Transverse colon (tissue), 4 donors: Measurements from ENCODE around the gene ARHGAP42. TPM values are rescaled to one million over a fixed set of nuclear protein-coding genes. Genes with fewer than 3 reads are reported as not detected.

Experiments
- DNase-seq: peaks from one replicate; pipeline ENCODE4 v3.0.0-alpha.2; 2019
- H3K27ac ChIP-seq, 4 donors: fragments of 200-600 bp; sonication (generic); 2 replicates each; pipeline ENCODE4 v1.5.1; 2016 to 2018; ENCODE audit warnings: inconsistent platforms in 4 of 4
- H3K27me3 ChIP-seq: fragments of 200-600 bp; sonication (generic); 2 replicates; pipeline ENCODE4 v1.5.1; 2017; ENCODE audit warnings: inconsistent platforms
- H3K36me3 ChIP-seq, 4 donors: fragments of 200-600 bp; sonication (generic); 2 replicates each; pipeline ENCODE4 v1.5.1; 2017 to 2019; ENCODE audit warnings: inconsistent platforms in 4 of 4
- H3K4me1 ChIP-seq, 4 donors: fragments of 200-600 bp; sonication (generic); 2 replicates each; pipeline ENCODE4 v1.5.1; 2017 to 2020; ENCODE audit warnings: inconsistent platforms in 4 of 4
- H3K4me3 ChIP-seq, 4 donors: fragments of 200-600 bp; sonication (generic); 1 replicate in 1 of 4; 2 replicates in 3 of 4; pipeline versions ENCODE4 v1.5.1 to v1.6.1; 2017 to 2019; ENCODE audit warnings: inconsistent platforms in 4 of 4
- H3K9me3 ChIP-seq, 2 donors: fragments of 200-600 bp; sonication (generic); 2 replicates each; pipeline ENCODE4 v1.5.1; 2017 to 2019; ENCODE audit warnings: inconsistent platforms in 2 of 2
- CTCF ChIP-seq, 5 experiments: fragments of 200-600 bp in 3 of 5; fragments of 450-650 bp in 2 of 5; sonication (generic) in 3 of 5; IDR thresholded peaks; 1 replicate in 2 of 5; 2 replicates in 3 of 5; pipeline ENCODE4 v1.5.1; 2016 to 2017; ENCODE audit warnings: antibody characterized with exemption in 5 of 5, inconsistent platforms in 3 of 5, mild to moderate bottlenecking in 2 of 5, moderate library complexity in 1 of 5
- EP300 ChIP-seq: sonication (generic); formaldehyde crosslinking; IDR thresholded peaks from one replicate; pipeline ENCODE4 v1.6.1; 2017; ENCODE audit warnings: antibody characterized with exemption, low read depth
- POLR2A ChIP-seq: fragments of 450-650 bp; IDR thresholded peaks from one replicate; pipeline ENCODE4 v1.6.1; 2016; ENCODE audit warnings: antibody characterized with exemption, mild to moderate bottlenecking, moderate library complexity
- POLR2AphosphoS5 ChIP-seq, 3 donors: sonication (generic); formaldehyde crosslinking; IDR thresholded peaks; one replicate each; pipeline ENCODE4 v1.6.1; 2016; ENCODE audit warnings: antibody characterized with exemption in 3 of 3
- WGBS, 2 donors: methylation state at CpG; one replicate each; pipeline ENCODE4 v1.1.5; 2018; ENCODE audit warnings: low coverage in 1 of 2; 5-methylcytosine and 5-hydroxymethylcytosine counted together
- in situ Hi-C, 4 donors: fragments of 200-750 bp; cut with MboI; loops; one replicate each; pipeline versions ENCODE4 v1.15.0 to v1.15.1; 2017; ENCODE audit warnings: low sequenced_read_pairs in 3 of 4, low pct_ligation_motif_present in 1 of 4, low pct_unique_long_range_greater_than_20kb in 1 of 4
- intact Hi-C: fragments of 100-400 bp; cut with DNase I; formaldehyde crosslinking; loops from one replicate; pipeline ENCODE4 v1.15.1; 2023; ENCODE audit warnings: low total_unique reads
- total RNA-seq, 4 donors: library from RNA; depleted of rRNA; stranded (reverse); fragments of >200 nt; gene quantifications; one replicate each; pipeline ENCODE4 v1.1.0, GENCODE V29; 2016

The ARHGAP42 gene
- total RNA-seq, 4 donors from 2014 or later, result 33.3 to 62.5 (median 40.9) TPM

- intact Hi-C loops, result no loop called here
- no peak overlapping the region for H3K4me3 ChIP-seq
- H3K36me3 ChIP-seq, result no peaks in the 10 kb centered on the region
Observed at GRCh38 chr11:100790073-100790472, 103.0 kb downstream of the ARHGAP42 start.

DNA sequence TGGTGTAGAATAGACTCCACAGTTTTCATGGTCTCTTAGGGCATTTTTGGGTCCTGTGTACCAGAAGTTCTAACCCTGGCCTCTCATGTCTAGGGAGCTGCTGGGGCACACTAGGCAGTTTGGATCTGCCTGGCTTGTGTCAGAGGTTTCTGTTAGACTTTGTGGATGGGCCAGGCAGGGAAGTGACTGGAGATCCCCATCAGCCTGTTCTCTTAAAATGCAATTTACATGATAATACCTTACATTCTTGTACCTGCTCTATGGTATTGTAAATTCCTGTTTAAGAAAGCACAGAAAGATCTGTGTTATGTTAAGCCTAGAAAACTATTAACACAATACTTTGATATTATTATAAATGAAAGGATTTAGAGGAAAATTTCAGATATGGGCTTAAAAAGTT, 104.0 kb downstream of the ARHGAP42 start:
- TF ChIP-seq EP300 (no peak), POLR2A (no peak), CTCF (IDR thresholded peaks at IDR 0.05) (no peak), POLR2AphosphoS5 (IDR thresholded peaks at IDR 0.05) (no peak)
- H3K9me3 ChIP-seq, result no peaks in the 10 kb centered on the region
- H3K36me3 ChIP-seq, result no peaks in the 10 kb centered on the region
- no peak overlapping the region for H3K4me3 ChIP-seq
- peaks cover 0 to 9% (median 3%) of the 10 kb centered on the region in 4 donors for H3K4me1 ChIP-seq
- no peaks in the 10 kb centered on the region for H3K27me3 ChIP-seq
- no peak overlapping the region for H3K27ac ChIP-seq
- DNase-seq, result no peak
- intact Hi-C loops, result no loop called here
- in situ Hi-C loops, result no loop called here

More at GRCh38 chr11:100790073-100790472, 103.0 kb downstream of the ARHGAP42 start:
- in situ Hi-C loops, result no loop called here
- H3K27me3 ChIP-seq, result no peaks in the 10 kb centered on the region
- H3K9me3 ChIP-seq, result no peaks in the 10 kb centered on the region
- TF ChIP-seq POLR2A, result no peak
- TF ChIP-seq POLR2AphosphoS5 (IDR thresholded peaks at IDR 0.05), result no peak
- TF ChIP-seq CTCF (IDR thresholded peaks at IDR 0.05), result no peak
- no peak for TF ChIP-seq EP300
- no peak overlapping the region for H3K27ac ChIP-seq
- H3K4me1 ChIP-seq, result peaks cover 1 to 18% (median 12%) of the 10 kb centered on the region in 4 donors
- WGBS, 2 donors, result 58 to 61% methylated on average over 2 of the region's 2 CpGs
- no peak for DNase-seq

GRCh38 chr11:100791860-100792259, 104.8 kb downstream of the ARHGAP42 start:
- in situ Hi-C loops, result no loop called here
- WGBS, 2 donors, result 43 to 47% methylated on average over 1 of the region's 1 CpG
- Histone ChIP-seq H3K27ac (no peak overlapping the region), H3K36me3 (no peaks in the 10 kb centered on the region), H3K9me3 (no peaks in the 10 kb centered on the region), H3K27me3 (no peaks in the 10 kb centered on the region), H3K4me3 (no peak overlapping the region), H3K4me1 (peaks cover 0 to 8% (median 3%) of the 10 kb centered on the region in 4 donors)
- no peak for TF ChIP-seq EP300
- TF ChIP-seq POLR2AphosphoS5 (IDR thresholded peaks at IDR 0.05), result no peak
- TF ChIP-seq POLR2A, result no peak
- no peak for TF ChIP-seq CTCF (IDR thresholded peaks at IDR 0.05)
- intact Hi-C loops, result no loop called here
- DNase-seq, result no peak

DNA sequence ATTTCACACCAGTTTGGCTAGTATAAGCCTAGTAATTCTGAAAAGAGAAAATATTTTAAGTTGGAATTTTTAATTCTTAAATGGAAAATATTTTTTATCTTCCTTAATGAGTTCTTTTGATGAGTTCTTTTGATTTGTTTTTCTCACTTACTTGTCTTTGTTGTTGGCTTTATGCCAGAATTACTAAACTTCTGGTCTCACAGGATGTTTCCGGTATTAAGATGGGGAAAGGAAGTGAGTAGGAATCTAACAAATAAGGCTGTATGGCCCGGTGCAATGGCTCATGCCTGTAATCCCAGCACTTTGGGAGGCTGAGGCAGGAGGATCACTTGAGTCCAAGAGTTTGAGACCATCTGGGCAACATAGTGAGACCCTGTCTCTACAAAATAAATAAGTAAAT, 106.4 kb downstream of the ARHGAP42 start:
- no peaks in the 10 kb centered on the region for H3K27me3 ChIP-seq
- WGBS, 2 donors, result 75 to 90% methylated on average over 2 of the region's 2 CpGs
- peaks cover 0 to 8% (median 3%) of the 10 kb centered on the region in 4 donors for H3K4me1 ChIP-seq
- no peak for DNase-seq
- H3K9me3 ChIP-seq, result no peaks in the 10 kb centered on the region
- no peaks in the 10 kb centered on the region for H3K36me3 ChIP-seq
- TF ChIP-seq POLR2AphosphoS5 (IDR thresholded peaks at IDR 0.05) (no peak), CTCF (IDR thresholded peaks at IDR 0.05) (no peak), EP300 (no peak), POLR2A (no peak)
- H3K4me3 ChIP-seq, result no peak overlapping the region
- in situ Hi-C loops (no loop called here), intact Hi-C loops (no loop called here)
- no peak overlapping the region for H3K27ac ChIP-seq
